ENCODE data around the gene RANBP3L. TPM values are rescaled to one million over a fixed set of nuclear protein-coding genes. Genes with fewer than 3 reads are reported as not detected.

RANBP3L gene
- total RNA-seq, 1 donor from 2014 or later, result not detected

- no peaks in the 10 kb centered on the region for H3K27me3 ChIP-seq
- no peak overlapping the region for H3K4me3 ChIP-seq
- no peak for TF ChIP-seq CTCF (IDR thresholded peaks at IDR 0.05)
- H3K9me3 ChIP-seq, result no peaks in the 10 kb centered on the region
- intact Hi-C loops (cut with DNase I), result no loop called here
- no peak for DNase-seq (ENCODE audit: low spot score in 2 of 2)
- H3K4me1 ChIP-seq, result peaks cover 0 to 11% of the 10 kb centered on the region in 2 donors
- no peak overlapping the region for H3K27ac ChIP-seq
- no peaks in the 10 kb centered on the region for H3K36me3 ChIP-seq
Observed at GRCh38 chr5:36270175-36270574, 31.5 kb downstream of the RANBP3L start.

- no peaks in the 10 kb centered on the region for H3K27me3 ChIP-seq
- H3K27ac ChIP-seq, result no peak overlapping the region
- H3K9me3 ChIP-seq, result no peaks in the 10 kb centered on the region
- H3K4me3 ChIP-seq, result no peak overlapping the region
- intact Hi-C loops (cut with DNase I), result loop anchor here (5.0 kb wide), 1 partner anchor 128 kb away; no protein-coding TSS in a partner anchor
- DNase-seq (ENCODE audit: low spot score in 2 of 2), result no peak
- H3K4me1 ChIP-seq, result peaks cover 0 to 9% of the 10 kb centered on the region in 2 donors
- no peak for TF ChIP-seq CTCF (IDR thresholded peaks at IDR 0.05)
- H3K36me3 ChIP-seq, result no peaks in the 10 kb centered on the region
Observed at GRCh38 chr5:36269478-36269877, 32.2 kb downstream of the RANBP3L start.

GRCh38 chr5:36267905-36268304 is 33.8 kb downstream of the RANBP3L start:
- H3K27ac ChIP-seq, result no peak overlapping the region
- no peaks in the 10 kb centered on the region for H3K36me3 ChIP-seq
- H3K4me1 ChIP-seq, result no peaks in the 10 kb centered on the region
- H3K4me3 ChIP-seq, result no peak overlapping the region
- intact Hi-C loops (cut with DNase I), result loop anchor here (5.0 kb wide), 1 partner anchor 129 kb away; no protein-coding TSS in a partner anchor
- no peaks in the 10 kb centered on the region for H3K9me3 ChIP-seq
- DNase-seq (ENCODE audit: low spot score in 2 of 2), result no peak
- no peaks in the 10 kb centered on the region for H3K27me3 ChIP-seq
- TF ChIP-seq CTCF (IDR thresholded peaks at IDR 0.05), result no peak

- TF ChIP-seq CTCF (IDR thresholded peaks at IDR 0.05), result no peak
- intact Hi-C loops (cut with DNase I), result no loop called here
- Histone ChIP-seq H3K4me1 (no peaks in the 10 kb centered on the region), H3K27ac (no peak overlapping the region), H3K36me3 (no peaks in the 10 kb centered on the region), H3K4me3 (no peak overlapping the region), H3K27me3 (no peaks in the 10 kb centered on the region), H3K9me3 (no peaks in the 10 kb centered on the region)
- DNase-seq (ENCODE audit: low spot score in 2 of 2), result no peak
Observed at GRCh38 chr5:36264202-36264760, 37.4 kb downstream of the RANBP3L start.

- H3K27ac ChIP-seq, result no peak overlapping the region
- H3K4me3 ChIP-seq, result no peak overlapping the region
- H3K36me3 ChIP-seq, result no peaks in the 10 kb centered on the region
- no peak for DNase-seq (ENCODE audit: low spot score in 2 of 2)
- no peaks in the 10 kb centered on the region for H3K27me3 ChIP-seq
- no peaks in the 10 kb centered on the region for H3K9me3 ChIP-seq
- no peaks in the 10 kb centered on the region for H3K4me1 ChIP-seq
- intact Hi-C loops (cut with DNase I), result no loop called here
- no peak for TF ChIP-seq CTCF (IDR thresholded peaks at IDR 0.05)
Observed at GRCh38 chr5:36261186-36261585, 40.5 kb downstream of the RANBP3L start.

GRCh38 chr5:36253575-36253974 is 48.1 kb downstream of the RANBP3L start:
- H3K36me3 ChIP-seq, result no peaks in the 10 kb centered on the region
- no peak for TF ChIP-seq CTCF (IDR thresholded peaks at IDR 0.05)
- intact Hi-C loops (cut with DNase I), result loop anchor here (1.0 to 5.0 kb wide), 2 partner anchors 11 to 439 kb away; no protein-coding TSS in a partner anchor
- H3K27ac ChIP-seq, result peak overlapping the region; percentile 50 to 60
- H3K4me1 ChIP-seq, result peaks cover 4 to 18% of the 10 kb centered on the region in 2 donors
- H3K4me3 ChIP-seq, result no peak overlapping the region
- no peak for DNase-seq (ENCODE audit: low spot score in 2 of 2)
- H3K9me3 ChIP-seq, result no peaks in the 10 kb centered on the region
- no peaks in the 10 kb centered on the region for H3K27me3 ChIP-seq

Data from ascending aorta (tissue), 2 donors.